Dedifferentiated amniotic fluid mesenchymal stem cell (primary cell): ENCODE results near the gene AKR1E2.
"Not testable (repeated sequence)": the region's sequence is repeated elsewhere in the genome, so short reads cannot be mapped to it uniquely, and the experiment has no call there.

Experiments
- DNase-seq: peaks from one replicate; pipeline ENCODE4 v3.0.0-alpha.2; 2016; ENCODE audit errors: extremely low spot score

The AKR1E2 gene

GRCh38 chr10:4813496-4813895, 12.5 kb upstream of the AKR1E2 start:
- no peak for DNase-seq

- not testable (repeated sequence) for DNase-seq
These were observed 10.3 kb upstream of the AKR1E2 start for GRCh38 chr10:4815646-4816180.

GRCh38 chr10:4816966-4817365, 9.0 kb upstream of the AKR1E2 start:
- no peak for DNase-seq

- no peak for DNase-seq
These were observed 6.9 kb upstream of the AKR1E2 start for GRCh38 chr10:4819067-4819466.

- DNase-seq = no peak
These were observed 6.3 kb upstream of the AKR1E2 start for GRCh38 chr10:4819707-4820106.

- DNase-seq = no peak
These were observed 5.1 kb upstream of the AKR1E2 start for GRCh38 chr10:4820804-4821401.

- DNase-seq = no peak
These were observed 3.8 kb upstream of the AKR1E2 start for GRCh38 chr10:4822208-4822607.

- DNase-seq = no peak
These were observed 1.2 kb upstream of the AKR1E2 start for GRCh38 chr10:4824791-4825310.

GRCh38 chr10:4825456-4825867, 545 bp upstream of the AKR1E2 start:
- no peak for DNase-seq

- no peak for DNase-seq
These were observed 851 bp downstream of the AKR1E2 start for GRCh38 chr10:4826792-4827324.

- DNase-seq = no peak
These were observed 2.0 kb downstream of the AKR1E2 start for GRCh38 chr10:4828005-4828404.

- DNase-seq = no peak
These were observed 4.5 kb downstream of the AKR1E2 start for GRCh38 chr10:4830551-4830950.

- no peak for DNase-seq
These were observed 5.1 kb downstream of the AKR1E2 start for GRCh38 chr10:4831091-4831490.

GRCh38 chr10:4833286-4833685, 7.3 kb downstream of the AKR1E2 start:
- DNase-seq = no peak

- DNase-seq = no peak
These were observed 8.9 kb downstream of the AKR1E2 start for GRCh38 chr10:4834898-4835405.

GRCh38 chr10:4835494-4835918, 9.5 kb downstream of the AKR1E2 start:
- no peak for DNase-seq

GRCh38 chr10:4836416-4836969, 10.5 kb downstream of the AKR1E2 start:
- no peak for DNase-seq

GRCh38 chr10:4837551-4837950, 11.5 kb downstream of the AKR1E2 start:
- DNase-seq = no peak

GRCh38 chr10:4838743-4839142, 12.7 kb downstream of the AKR1E2 start:
- no peak for DNase-seq

GRCh38 chr10:4839353-4839752, 13.3 kb downstream of the AKR1E2 start:
- no peak for DNase-seq

GRCh38 chr10:4840151-4840550, 14.1 kb downstream of the AKR1E2 start:
- DNase-seq = no peak

GRCh38 chr10:4843525-4844180, 17.6 kb downstream of the AKR1E2 start:
- no peak for DNase-seq
